Dedifferentiated amniotic fluid mesenchymal stem cell (primary cell): Measurements from ENCODE around the gene HNF4A.
A peak's percentile ranks its signal among the peaks of the same experiment; 100 is the strongest.

ENCODE experiments used
- DNase-seq: peaks from one replicate; pipeline ENCODE4 v3.0.0-alpha.2; 2016; ENCODE audit errors: extremely low spot score

The HNF4A gene

DNA sequence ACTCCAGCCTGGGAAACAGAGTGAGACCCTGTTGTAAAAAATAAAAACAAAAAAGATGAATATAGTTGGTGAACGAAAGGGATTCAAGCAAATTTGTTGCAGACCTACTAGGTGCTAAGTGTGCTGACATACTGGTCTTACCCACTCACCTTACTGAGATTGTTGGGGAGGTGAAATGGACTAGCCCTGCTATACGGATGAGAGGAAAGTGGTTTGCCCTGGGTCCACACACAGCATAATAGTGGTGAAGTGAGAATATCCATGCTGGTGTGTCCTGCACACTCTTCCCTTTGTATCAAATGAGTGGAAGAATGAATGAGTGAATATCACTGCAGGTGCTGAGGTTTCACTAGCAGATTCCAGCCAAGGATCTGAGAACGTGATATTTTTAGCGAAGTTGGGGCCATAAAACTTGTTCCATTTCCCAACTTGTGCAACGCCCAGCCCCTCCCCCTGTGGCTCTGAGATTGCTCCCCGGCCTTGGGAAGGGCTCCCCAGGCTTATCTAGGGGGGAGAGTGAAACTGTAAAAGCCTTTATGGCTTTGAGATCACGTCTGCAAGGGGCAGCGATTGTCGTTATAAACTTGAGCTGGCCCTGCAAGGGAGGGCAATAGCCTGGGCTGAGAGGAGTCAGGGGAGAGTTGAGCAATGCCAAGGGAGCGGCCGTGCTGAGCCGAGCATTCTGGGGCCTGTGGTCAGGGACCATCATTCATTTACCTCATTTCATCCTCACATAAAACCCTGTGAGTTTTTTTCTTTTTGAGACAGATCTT is 87.0 kb downstream of the HNF4A start:
- DNase-seq, result no peak

- no peak for DNase-seq
Observed at GRCh38 chr20:44445742-44446710, 90.5 kb downstream of the HNF4A start.

DNA sequence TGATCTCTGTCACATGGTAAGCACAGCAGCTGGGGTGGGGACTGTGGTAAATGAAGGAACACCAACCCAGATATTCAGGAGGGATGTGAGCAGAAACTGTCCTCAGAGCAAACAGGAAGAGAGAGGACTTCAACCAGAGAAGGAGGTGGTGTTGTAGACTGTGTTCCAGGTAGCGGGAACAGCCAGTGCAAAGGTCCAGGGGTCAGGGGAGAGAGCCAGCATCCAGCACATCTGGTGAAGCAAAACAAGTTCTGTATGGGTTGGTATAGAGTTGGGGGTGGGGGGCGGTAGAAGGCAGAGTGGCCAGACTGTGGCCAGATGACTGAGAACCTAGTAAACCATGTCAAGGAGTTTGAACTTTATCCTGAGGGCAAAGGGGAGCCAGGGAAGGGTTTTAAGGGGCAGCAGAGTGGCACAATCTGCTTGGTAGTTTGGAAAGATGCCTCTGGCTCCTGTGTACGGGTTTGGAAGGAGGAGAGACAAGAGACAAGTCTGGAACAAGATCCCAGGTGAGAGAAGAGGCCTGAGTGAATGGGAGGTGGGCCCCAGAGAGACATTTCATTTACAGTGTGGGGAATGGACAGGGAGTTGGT is 92.4 kb downstream of the HNF4A start:
- DNase-seq, result no peak

DNA sequence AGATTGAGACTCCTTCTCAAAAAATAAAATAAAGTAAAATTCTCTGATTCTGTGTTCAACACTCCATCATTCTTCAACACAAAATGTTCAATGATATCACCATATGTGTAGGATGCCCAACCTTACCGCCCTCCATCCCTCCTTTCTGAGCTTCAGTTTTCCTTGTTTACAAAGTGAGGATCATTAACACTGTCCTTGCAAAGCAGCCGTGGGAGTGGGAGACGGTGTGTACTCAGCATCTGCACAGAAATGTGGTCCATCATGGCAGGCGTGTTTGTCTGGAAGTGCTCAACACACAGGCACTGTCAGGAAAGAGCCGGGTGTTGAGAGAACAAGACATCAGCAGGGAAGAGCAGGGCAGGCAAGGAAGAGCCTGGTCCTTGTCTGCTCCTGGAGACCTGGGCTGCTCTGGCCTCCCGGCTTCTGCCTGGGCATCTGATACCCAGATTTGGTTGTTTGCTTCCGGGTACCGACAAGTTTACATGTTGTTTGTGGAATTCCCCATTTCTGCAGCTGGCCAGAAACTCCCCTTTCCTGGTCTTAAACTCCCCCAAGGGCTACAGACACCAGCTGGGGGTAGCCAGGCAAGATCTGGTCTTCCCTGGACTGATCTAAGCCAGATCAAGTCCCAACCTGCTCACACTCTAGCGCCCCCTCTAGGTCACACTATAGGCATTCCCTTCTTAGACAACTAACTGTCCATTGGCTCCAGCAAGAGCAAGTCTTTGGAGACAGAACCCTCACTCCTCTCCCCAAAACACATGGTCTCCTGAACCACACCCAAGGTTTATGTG is 93.5 kb downstream of the HNF4A start:
- DNase-seq, result no peak

- DNase-seq, result no peak
Observed at GRCh38 chr20:44449864-44450263, 94.4 kb downstream of the HNF4A start.

GRCh38 chr20:44450281-44450889 is 94.9 kb downstream of the HNF4A start:
- no peak for DNase-seq

- no peak for DNase-seq
Observed at GRCh38 chr20:44450903-44451450, 95.5 kb downstream of the HNF4A start.

DNA sequence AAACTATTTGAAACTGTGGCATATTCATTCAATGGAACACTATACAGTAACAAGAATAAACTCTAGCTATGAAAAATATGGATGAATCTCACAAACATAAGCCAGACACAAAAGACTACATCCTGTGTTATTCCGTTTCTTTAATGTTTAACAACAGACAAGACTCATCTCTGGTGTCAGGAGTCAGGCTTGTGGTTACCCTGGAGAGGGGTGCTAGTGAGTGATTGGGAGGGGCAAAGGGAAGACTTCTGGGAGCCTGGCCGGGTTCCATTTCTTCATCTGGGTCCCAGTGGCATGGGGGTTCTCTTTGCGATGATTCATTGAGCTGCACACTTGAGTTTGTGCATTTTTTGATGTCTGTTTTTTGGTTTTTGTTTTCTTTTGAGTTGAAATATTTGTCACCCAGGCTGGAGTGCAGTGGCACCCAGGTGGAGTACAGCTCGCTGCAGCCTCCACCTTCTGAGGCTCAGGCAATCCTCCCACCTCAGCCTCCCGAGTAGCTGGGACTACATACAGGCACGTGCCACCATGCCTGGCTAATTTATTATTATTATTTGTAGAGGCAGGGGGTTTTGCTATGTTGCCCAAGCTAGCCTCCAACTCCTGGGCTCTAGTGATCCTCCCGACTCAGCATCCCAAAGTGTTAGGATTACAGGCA is 98.9 kb downstream of the HNF4A start:
- DNase-seq, result no peak

GRCh38 chr20:44455126-44455525 is 99.6 kb downstream of the HNF4A start:
- no peak for DNase-seq

GRCh38 chr20:44456611-44457010 is 101.1 kb downstream of the HNF4A start:
- no peak for DNase-seq

DNA sequence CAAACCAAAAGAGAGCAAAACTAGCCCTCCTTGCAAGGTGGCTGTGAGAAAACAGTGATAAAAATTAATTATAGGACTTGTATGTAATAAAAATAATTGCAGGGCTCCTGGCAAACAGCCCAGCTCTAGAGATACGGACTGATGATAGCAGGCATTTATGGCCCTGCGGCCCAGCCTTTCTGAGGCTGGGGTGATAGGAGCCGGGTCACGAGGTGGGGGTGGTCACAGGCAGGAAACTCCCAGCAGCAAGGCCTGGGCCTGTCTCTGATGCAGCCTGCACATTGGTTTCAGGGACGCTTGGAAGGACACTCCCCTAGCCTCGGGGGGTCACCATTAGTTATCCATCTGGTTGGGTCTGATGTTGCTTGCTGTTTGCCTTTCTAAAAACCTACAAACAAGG is 101.5 kb downstream of the HNF4A start:
- no peak for DNase-seq

DNA sequence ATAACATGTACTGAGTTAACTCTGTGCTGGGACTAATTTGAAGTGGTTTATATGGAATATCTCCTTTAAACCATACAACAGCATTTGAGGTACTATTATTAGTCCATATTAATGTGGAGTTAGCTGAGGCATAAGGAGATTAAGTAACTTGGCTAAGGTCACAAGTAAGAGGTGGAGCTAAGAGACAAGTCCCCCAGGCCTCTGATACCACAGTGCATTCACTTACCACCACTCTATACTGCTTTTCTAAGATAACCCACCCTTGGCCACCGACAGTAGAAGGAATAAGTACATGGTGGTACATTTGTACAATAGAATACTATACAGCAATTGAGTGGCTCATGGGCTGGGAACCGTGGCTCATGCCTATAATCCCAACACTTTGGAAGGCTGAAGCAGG is 103.8 kb downstream of the HNF4A start:
- no peak for DNase-seq

DNA sequence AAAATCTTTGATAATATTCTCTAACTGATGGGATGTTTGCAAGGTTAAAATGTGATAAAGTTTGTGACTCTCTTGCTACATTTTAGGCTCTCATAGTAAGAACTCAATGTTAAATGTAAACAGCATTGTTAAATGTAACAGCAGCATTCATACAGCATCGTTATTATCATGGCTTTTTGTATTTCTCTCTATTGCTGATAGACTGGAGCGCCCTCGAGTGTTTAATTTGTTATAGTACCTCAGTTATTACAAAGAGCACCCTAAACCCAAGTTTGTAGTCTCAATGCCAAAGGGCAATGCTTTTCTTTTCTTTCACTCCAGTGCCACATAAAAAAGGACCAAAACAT is 105.3 kb downstream of the HNF4A start:
- peak; percentile 38 for DNase-seq

DNA sequence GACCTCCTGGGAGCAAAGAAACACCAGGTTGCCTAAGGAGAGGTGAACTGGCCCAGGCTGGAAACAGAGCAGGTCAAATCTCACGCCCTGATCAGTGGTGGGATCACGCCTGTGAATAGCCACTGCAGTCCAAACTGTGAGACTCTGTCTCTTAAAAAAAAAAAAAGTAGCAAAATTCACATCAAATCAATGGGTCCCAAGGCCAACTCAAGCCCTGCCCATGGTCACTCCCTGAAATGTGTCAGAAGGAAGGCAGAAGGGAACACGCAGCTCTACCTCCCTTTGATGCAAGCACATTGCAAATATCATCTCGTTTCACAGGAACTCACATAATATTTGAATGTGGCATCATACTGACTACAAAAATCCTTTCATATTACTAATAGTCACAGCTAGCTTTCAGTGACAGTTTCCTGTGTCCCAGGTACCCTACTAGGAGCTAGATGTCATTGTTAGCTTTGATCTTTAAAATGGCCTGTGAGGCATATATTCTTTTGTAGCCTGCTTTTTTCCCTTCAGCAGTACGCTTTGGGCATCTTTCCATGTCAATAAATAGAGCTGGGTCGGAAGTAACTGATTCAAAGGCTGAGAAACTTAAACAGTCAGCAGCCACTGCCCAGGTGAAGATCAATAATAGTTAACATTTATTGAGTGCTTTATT is 105.8 kb downstream of the HNF4A start:
- no peak for DNase-seq

DNA sequence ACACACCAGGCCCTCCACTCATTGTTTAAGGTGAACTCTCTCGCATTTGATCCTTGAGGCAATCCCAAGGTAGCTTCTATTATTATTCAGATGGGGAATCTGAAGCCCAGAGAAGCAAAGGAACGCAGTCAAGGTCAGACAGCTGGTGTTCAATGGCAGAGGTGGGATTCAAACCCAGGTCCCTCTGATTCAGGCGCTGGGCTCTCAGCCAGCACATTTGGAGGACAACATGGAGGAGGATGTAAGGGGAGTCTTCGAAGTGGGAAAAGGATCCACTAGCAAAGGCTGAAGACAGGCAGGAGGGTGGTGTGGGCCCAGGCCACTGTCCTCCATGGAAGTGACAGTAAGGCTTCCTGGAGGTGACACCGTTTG is 106.3 kb downstream of the HNF4A start:
- no peak for DNase-seq

DNA sequence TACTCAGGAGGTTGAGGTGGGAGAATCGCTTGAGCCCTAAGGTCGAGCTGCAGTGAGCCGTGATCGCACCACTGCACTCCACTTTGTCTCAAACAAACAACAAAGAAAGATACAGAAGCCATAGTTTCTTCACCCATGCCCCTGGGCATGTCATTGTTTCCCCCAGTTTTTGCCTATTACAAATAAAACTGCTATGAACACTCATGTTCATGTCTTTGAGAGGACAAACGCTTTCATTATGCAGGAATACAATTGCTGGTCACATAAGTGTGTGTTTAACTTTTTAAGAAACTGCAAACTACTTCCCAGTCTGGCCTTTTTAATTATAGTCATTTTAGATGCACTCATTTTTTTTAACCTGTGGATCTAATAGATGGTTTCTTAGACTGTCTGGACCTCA is 108.0 kb downstream of the HNF4A start:
- no peak for DNase-seq

- no peak for DNase-seq
Observed at GRCh38 chr20:44464514-44464913, 109.0 kb downstream of the HNF4A start.

DNA sequence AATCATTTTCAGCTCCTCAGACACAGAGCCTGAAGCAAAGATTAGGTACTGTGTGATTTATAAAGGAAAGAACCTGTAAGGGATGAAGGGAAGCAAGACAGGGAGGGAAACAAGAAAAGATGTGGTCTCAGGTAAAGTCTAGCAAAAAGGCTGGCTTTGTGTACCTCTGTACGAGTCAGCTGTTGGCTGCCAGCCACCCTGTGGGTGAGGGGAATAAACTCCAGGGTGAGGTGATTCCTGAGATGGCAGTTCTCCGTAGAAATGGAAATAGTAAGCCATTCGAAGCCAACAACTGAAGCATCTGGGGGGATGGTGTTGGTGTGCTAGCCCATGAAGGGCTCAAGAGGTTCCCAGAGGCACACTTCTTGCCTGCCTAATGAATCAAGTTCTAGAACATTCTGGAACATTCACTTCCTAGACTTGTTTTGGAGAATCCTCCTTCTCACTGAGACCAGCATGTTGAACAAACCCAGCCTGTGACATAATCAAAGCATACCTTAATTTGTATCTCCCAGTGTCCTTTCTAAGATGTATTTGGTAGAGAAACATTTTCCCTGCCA is 109.6 kb downstream of the HNF4A start:
- no peak for DNase-seq

- DNase-seq, result no peak
Observed at GRCh38 chr20:44467289-44467883, 111.9 kb downstream of the HNF4A start.
